ENCODE data around the gene BACE1.

GRCh38 chr11:117286588-117286987 lies 29.5 kb downstream of the BACE1 start:
- TF ChIP-seq, protein P1, sequence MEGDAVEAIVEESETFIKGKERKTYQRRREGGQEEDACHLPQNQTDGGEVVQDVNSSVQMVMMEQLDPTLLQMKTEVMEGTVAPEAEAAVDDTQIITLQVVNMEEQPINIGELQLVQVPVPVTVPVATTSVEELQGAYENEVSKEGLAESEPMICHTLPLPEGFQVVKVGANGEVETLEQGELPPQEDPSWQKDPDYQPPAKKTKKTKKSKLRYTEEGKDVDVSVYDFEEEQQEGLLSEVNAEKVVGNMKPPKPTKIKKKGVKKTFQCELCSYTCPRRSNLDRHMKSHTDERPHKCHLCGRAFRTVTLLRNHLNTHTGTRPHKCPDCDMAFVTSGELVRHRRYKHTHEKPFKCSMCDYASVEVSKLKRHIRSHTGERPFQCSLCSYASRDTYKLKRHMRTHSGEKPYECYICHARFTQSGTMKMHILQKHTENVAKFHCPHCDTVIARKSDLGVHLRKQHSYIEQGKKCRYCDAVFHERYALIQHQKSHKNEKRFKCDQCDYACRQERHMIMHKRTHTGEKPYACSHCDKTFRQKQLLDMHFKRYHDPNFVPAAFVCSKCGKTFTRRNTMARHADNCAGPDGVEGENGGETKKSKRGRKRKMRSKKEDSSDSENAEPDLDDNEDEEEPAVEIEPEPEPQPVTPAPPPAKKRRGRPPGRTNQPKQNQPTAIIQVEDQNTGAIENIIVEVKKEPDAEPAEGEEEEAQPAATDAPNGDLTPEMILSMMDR (IDR thresholded peaks at IDR 0.05) = no peak
- TF ChIP-seq EZH2 (IDR thresholded peaks at IDR 0.05) (no peak), EZH2phosphoT487 (IDR thresholded peaks at IDR 0.05) (no peak)

Data from neural progenitor cell (in vitro differentiated cells).